GM18526 (cell line): Measurements from ENCODE around the gene GSTM1.
"Not testable (repeated sequence)": the region's sequence is repeated elsewhere in the genome, so short reads cannot be mapped to it uniquely, and the experiment has no call there.

Experiments used
- POLR2A ChIP-seq: IDR thresholded peaks from 3 replicates; pipeline ENCODE4 v1.6.1; 2011; ENCODE audit not compliant: insufficient read length; ENCODE audit errors: extremely low read depth

GSTM1 gene

GRCh38 chr1:109704173-109704572 lies 16.6 kb downstream of the GSTM1 start:
- TF ChIP-seq POLR2A = no peak

- TF ChIP-seq POLR2A = no peak
Observed at GRCh38 chr1:109705411-109705810, 17.8 kb downstream of the GSTM1 start.

- not testable (repeated sequence) for TF ChIP-seq POLR2A
Observed at GRCh38 chr1:109711593-109712320, 24.1 kb downstream of the GSTM1 start, which contains the start of gene GSTM5. Gene GSTM5 (plus strand): TSS chr1:109712251. CDS start chr1:109712313, 62 bp downstream.

- no peak for TF ChIP-seq POLR2A
Observed at GRCh38 chr1:109712321-109712864, 24.8 kb downstream of the GSTM1 start.

- no peak for TF ChIP-seq POLR2A
Observed at GRCh38 chr1:109713636-109714035, 26.0 kb downstream of the GSTM1 start.

GRCh38 chr1:109714661-109715372 lies 27.2 kb downstream of the GSTM1 start:
- TF ChIP-seq POLR2A = no peak

GRCh38 chr1:109716121-109716520 lies 28.5 kb downstream of the GSTM1 start:
- TF ChIP-seq POLR2A = no peak

GRCh38 chr1:109716570-109717090 lies 29.0 kb downstream of the GSTM1 start:
- TF ChIP-seq POLR2A = no peak

GRCh38 chr1:109717729-109718128 lies 30.1 kb downstream of the GSTM1 start:
- TF ChIP-seq POLR2A = no peak

GRCh38 chr1:109718495-109718894 lies 30.9 kb downstream of the GSTM1 start:
- TF ChIP-seq POLR2A = no peak

- no peak for TF ChIP-seq POLR2A
Observed at GRCh38 chr1:109719337-109719837, 31.8 kb downstream of the GSTM1 start.

GRCh38 chr1:109721042-109721441 lies 33.4 kb downstream of the GSTM1 start:
- no peak for TF ChIP-seq POLR2A

GRCh38 chr1:109721971-109722370 lies 34.4 kb downstream of the GSTM1 start:
- no peak for TF ChIP-seq POLR2A

- TF ChIP-seq POLR2A = no peak
Observed at GRCh38 chr1:109722908-109723691, 35.5 kb downstream of the GSTM1 start.

GRCh38 chr1:109724933-109725332 lies 37.3 kb downstream of the GSTM1 start:
- no peak for TF ChIP-seq POLR2A
